HG03575 (cell line): ENCODE results near the gene PPP1R11.
"Not testable (repeated sequence)": the region's sequence is repeated elsewhere in the genome, so short reads cannot be mapped to it uniquely, and the experiment has no call there.

Source experiments
- ATAC-seq: cut with Tn5 transposase; IDR thresholded peaks from one replicate; pipeline ENCODE4 v1.9.1; 2021; ENCODE audit not compliant: unreplicated experiment, insufficient number of reproducible peaks, low FRiP score; ENCODE audit errors: extremely low read depth

PPP1R11 gene

GRCh38 chr6:30066577-30067459, at the start of gene PPP1R11:
TSS of gene PPP1R11 (plus strand) at chr6:30067198. CDS start at chr6:30067411, 213 bp downstream.
- ATAC-seq = peak; percentile 81

DNA sequence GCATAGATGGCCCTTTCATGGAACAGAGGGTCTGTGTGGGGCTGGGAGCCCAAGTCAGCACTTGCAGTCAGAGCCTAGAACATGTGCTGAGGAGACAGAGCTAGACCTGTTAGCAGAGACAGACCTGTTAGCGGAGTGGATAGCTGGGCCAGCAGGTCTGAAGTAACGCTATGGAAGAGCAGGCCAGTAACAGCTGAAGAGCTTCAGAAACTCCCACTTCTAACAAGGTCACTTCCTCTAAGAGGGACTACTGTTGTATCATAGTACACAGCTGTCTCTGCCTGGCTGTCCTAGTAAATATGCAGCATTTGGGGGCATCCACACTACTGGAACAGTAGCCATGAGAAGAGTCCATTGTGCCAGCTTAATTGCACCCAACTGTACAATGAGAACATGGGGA, 47.2 kb upstream of the PPP1R11 start:
- no peak for ATAC-seq

- no peak for ATAC-seq
Observed at GRCh38 chr6:30020626-30021025, 46.4 kb upstream of the PPP1R11 start.

- no peak for ATAC-seq
Observed at GRCh38 chr6:30022189-30022588, 44.8 kb upstream of the PPP1R11 start.

DNA sequence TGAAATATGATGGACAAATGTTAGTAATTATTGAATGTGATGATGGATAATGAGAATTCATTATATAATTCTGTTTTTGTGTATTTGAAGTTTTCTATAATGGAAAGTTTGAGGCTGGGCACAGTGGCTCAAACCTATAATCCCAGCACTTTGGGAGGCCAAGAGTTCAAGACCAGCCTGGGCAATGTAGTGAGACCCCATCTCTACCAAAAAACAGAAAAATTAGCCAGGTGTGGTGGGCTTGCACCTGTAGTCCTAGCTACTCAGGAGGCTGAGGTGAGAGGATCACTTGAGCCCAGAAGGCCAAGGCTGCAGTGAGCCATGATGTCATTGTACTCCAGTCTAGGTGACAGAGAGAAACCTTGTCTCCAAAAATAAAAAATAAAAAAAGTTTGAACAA, 44.3 kb upstream of the PPP1R11 start:
- ATAC-seq = not testable (repeated sequence)

DNA sequence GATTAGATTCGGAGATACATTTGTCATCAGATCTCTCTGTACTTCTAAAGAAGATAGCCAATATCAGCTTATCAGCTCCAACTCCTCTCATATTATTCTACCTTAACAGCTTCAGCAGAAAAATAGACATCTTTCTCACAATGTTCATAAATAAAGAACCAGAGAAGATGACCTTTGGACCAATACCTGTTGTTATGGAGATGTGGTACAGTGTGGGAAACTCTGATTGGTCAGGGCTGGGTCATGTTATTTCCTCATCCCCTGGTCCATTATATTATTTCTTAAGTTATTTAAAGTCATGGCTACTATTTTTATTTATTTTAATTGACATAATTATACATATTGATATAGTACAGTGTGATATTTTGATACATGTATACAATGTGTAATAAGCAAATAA, 41.8 kb upstream of the PPP1R11 start:
- ATAC-seq = no peak

GRCh38 chr6:30029588-30029987, 37.4 kb upstream of the PPP1R11 start:
- no peak for ATAC-seq

GRCh38 chr6:30031381-30031780, 35.6 kb upstream of the PPP1R11 start:
- no peak for ATAC-seq

- not testable (repeated sequence) for ATAC-seq
Observed at GRCh38 chr6:30033440-30033839, 33.6 kb upstream of the PPP1R11 start.

- ATAC-seq = no peak
Observed at GRCh38 chr6:30035784-30036183, 31.2 kb upstream of the PPP1R11 start.

DNA sequence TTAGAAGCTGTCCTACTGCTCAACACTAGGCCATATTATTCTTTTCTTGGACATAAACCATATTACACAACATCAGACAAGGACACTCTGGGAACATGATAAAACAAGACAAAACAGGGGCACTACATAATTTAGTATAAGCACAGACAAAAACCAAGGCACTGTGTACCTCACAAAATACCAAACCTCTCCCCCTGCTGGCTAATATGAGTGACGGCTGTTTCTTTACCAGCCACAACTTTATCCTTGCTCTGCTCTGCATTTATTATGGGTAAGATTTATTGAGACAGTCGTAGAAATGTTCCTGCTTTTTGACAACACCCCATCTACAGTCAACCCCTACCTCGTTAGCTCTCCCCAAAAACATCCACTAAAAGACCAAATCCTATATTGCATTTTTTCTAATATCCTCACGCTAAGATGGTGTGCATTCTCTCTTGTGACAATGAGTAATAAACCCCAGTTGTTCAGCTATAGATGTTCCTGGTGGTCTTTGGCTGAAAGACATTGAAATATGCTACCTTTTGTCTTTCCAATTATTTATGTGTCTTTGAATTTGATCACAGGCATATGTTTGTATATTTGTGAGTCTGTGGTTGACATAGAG, 29.7 kb upstream of the PPP1R11 start:
- no peak for ATAC-seq

- ATAC-seq = no peak
Observed at GRCh38 chr6:30041221-30041620, 25.8 kb upstream of the PPP1R11 start.

GRCh38 chr6:30041821-30042220, 25.2 kb upstream of the PPP1R11 start:
- ATAC-seq = no peak

GRCh38 chr6:30042476-30042875, 24.5 kb upstream of the PPP1R11 start:
- no peak for ATAC-seq

- no peak for ATAC-seq
Observed at GRCh38 chr6:30042914-30043313, 24.1 kb upstream of the PPP1R11 start.

GRCh38 chr6:30043744-30044143, 23.3 kb upstream of the PPP1R11 start:
- ATAC-seq = no peak

- no peak for ATAC-seq
Observed at GRCh38 chr6:30044630-30045029, 22.4 kb upstream of the PPP1R11 start.

DNA sequence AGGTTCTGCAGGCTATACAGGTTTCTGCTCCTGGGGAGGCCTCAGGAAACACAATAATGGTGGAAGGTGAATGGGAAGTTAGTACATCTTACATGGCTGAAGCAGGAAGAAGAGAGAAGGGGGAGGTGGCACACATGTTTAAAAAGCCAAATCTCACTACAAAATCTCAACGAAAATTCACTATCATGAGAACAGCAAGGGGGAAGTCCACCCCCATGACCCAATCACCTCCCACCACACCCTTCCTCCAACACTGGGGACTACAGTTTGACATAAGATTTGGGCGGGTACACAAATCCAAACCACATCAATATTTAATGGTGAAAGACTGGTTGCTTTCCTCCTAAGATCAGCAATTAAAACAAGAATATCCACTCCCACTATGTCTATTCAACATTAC, 19.8 kb upstream of the PPP1R11 start:
- ATAC-seq = no peak

DNA sequence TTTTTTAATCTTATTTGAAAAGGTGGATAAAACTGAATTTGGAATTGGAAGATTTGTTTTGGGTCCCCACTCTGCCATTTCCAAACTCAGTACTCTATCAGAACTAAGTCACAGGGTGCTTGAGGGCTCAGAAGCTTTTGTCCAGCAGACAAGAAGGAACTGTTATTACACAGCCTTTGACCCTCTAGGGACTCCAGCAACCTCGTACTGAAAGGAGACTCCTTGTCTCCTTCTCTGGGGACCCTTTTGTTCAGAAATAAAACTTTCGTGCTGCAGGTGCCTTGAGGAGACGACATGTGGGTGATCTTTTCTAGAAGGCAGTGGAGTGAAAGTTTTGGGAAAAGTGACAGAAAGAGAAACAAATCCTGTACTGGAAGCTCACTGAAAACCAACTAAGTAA, 13.3 kb upstream of the PPP1R11 start:
- ATAC-seq = no peak

GRCh38 chr6:30055513-30055912, 11.5 kb upstream of the PPP1R11 start:
- ATAC-seq = no peak
